Liver (tissue), 9 donors: ENCODE results near the gene SAC3D1. TPM values are rescaled to one million over a fixed set of nuclear protein-coding genes. Genes with fewer than 3 reads are reported as not detected.

Experiments used
- DNase-seq: peaks from one replicate; pipeline ENCODE4 v3.0.0-alpha.2; 2017; ENCODE audit warnings: low spot score
- H3K27ac ChIP-seq, 2 donors: one replicate each; pipeline ENCODE4 v1.7.0; 2013; ENCODE audit warnings: inconsistent platforms in 2 of 2, low read length in 2 of 2, control low read depth in 1 of 2, low read depth in 1 of 2, mild to moderate bottlenecking in 1 of 2
- H3K27me3 ChIP-seq, 4 donors: one replicate each; pipeline versions ENCODE4 v1.6.1 to v1.7.0; 2013; ENCODE audit warnings: low read length in 3 of 4, inconsistent platforms in 1 of 4, mild to moderate bottlenecking in 1 of 4, moderate library complexity in 1 of 4; ENCODE audit not compliant: control insufficient read depth in 4 of 4, insufficient read depth in 4 of 4
- H3K36me3 ChIP-seq, 4 donors: one replicate each; pipeline versions ENCODE4 v1.6.1 to v1.7.0; 2013; ENCODE audit warnings: low read length in 3 of 4, mild to moderate bottlenecking in 3 of 4, low read depth in 1 of 4, moderate library complexity in 1 of 4; ENCODE audit not compliant: control insufficient read depth in 4 of 4, insufficient read depth in 3 of 4
- H3K4me1 ChIP-seq, 4 donors: one replicate each; pipeline versions ENCODE4 v1.6.1 to v1.7.0; 2013; ENCODE audit warnings: low read length in 3 of 4, mild to moderate bottlenecking in 3 of 4, moderate library complexity in 1 of 4; ENCODE audit not compliant: control insufficient read depth in 4 of 4, insufficient read depth in 4 of 4
- H3K4me3 ChIP-seq, 3 donors: one replicate each; pipeline versions ENCODE4 v1.6.1 to v1.7.0; 2013; ENCODE audit warnings: low read length in 3 of 3, control low read depth in 1 of 3, low read depth in 1 of 3, mild to moderate bottlenecking in 1 of 3
- H3K9ac ChIP-seq, 2 donors: one replicate each; pipeline ENCODE4 v1.7.0; 2013; ENCODE audit warnings: low read length in 2 of 2, mild to moderate bottlenecking in 2 of 2, moderate library complexity in 2 of 2, control low read depth in 1 of 2, low read depth in 1 of 2
- H3K9me3 ChIP-seq, 4 donors: one replicate each; pipeline versions ENCODE4 v1.6.1 to v1.7.0; 2013; ENCODE audit warnings: low read length in 3 of 4; ENCODE audit not compliant: control insufficient read depth in 4 of 4
- CTCF ChIP-seq: fragments of 150-350 bp; IDR thresholded peaks from 2 replicates; pipeline ENCODE4 v1.5.1; 2017; ENCODE audit warnings: improper control_type of control experiment, low read depth, low read length; ENCODE audit not compliant: missing input control
- EGR1 ChIP-seq, 2 donors: IDR thresholded peaks; 2 replicates each; pipeline ENCODE4 v1.6.1; 2016 to 2018; ENCODE audit warnings: antibody characterized with exemption in 2 of 2, low read depth in 2 of 2
- FOXA1 ChIP-seq: IDR thresholded peaks from 2 replicates; pipeline ENCODE4 v1.6.1; 2016; ENCODE audit warnings: antibody characterized with exemption
- FOXA2 ChIP-seq: IDR thresholded peaks from 2 replicates; pipeline ENCODE4 v1.6.1; 2016; ENCODE audit warnings: antibody characterized with exemption
- GABPA ChIP-seq, 2 donors: IDR thresholded peaks in 1 of 2; conservative IDR thresholded peaks in 1 of 2; 2 replicates each; pipeline ENCODE4 v1.6.1; 2016; ENCODE audit warnings: antibody characterized with exemption in 2 of 2, mild to moderate bottlenecking in 1 of 2, moderate library complexity in 1 of 2
- HNF4A ChIP-seq, 2 donors: conservative IDR thresholded peaks; 2 replicates each; pipeline ENCODE4 v1.6.1; 2016; ENCODE audit warnings: antibody characterized with exemption in 2 of 2, mild to moderate bottlenecking in 2 of 2
- HNF4G ChIP-seq: IDR thresholded peaks from 2 replicates; pipeline ENCODE4 v1.6.1; 2016; ENCODE audit warnings: antibody characterized with exemption
- JUND ChIP-seq, 2 donors: IDR thresholded peaks; 2 replicates each; pipeline ENCODE4 v1.6.1; 2016; ENCODE audit warnings: antibody characterized with exemption in 2 of 2
- RAD21 ChIP-seq, 2 donors: IDR thresholded peaks; 2 replicates each; pipeline ENCODE4 v1.6.1; 2016; ENCODE audit warnings: antibody characterized with exemption in 2 of 2, mild to moderate bottlenecking in 2 of 2
- REST ChIP-seq: IDR thresholded peaks from 2 replicates; pipeline ENCODE4 v1.6.1; 2016; ENCODE audit warnings: antibody characterized with exemption, mild to moderate bottlenecking
- RXRA ChIP-seq, 2 donors: IDR thresholded peaks; 2 replicates each; pipeline ENCODE4 v1.6.1; 2017 to 2018; ENCODE audit warnings: antibody characterized with exemption in 2 of 2, mild to moderate bottlenecking in 1 of 2
- SP1 ChIP-seq: IDR thresholded peaks from 2 replicates; pipeline ENCODE4 v1.6.1; 2018; ENCODE audit warnings: antibody characterized with exemption, mild to moderate bottlenecking
- TAF1 ChIP-seq: conservative IDR thresholded peaks from 2 replicates; pipeline ENCODE4 v1.6.1; 2016; ENCODE audit warnings: antibody characterized with exemption, mild to moderate bottlenecking
- YY1 ChIP-seq: IDR thresholded peaks from 2 replicates; pipeline ENCODE4 v1.6.1; 2016; ENCODE audit warnings: antibody characterized with exemption, mild to moderate bottlenecking
- ZBTB33 ChIP-seq: IDR thresholded peaks from 2 replicates; pipeline ENCODE4 v1.6.1; 2016; ENCODE audit warnings: antibody characterized with exemption
- WGBS: extraction: QIAGEN DNeasy Blood & Tissue Kit; methylation state at CpG from one replicate; pipeline ENCODE4 v1.1.7; 2013; 5-methylcytosine and 5-hydroxymethylcytosine counted together
- polyA plus RNA-seq, 2 donors: library from polyadenylated mRNA; stranded (reverse) in 1 of 2; unstranded in 1 of 2; fragments of 200-250 nt in 1 of 2; fragments of >200 nt in 1 of 2; fragmentation: Nextera tagmentation in 1 of 2; extraction: Ambion mirVana in 1 of 2; gene quantifications; one replicate each; pipeline versions ENCODE4 v1.2.1 to v1.2.3, GENCODE V29; 2013 to 2015
- total RNA-seq, 2 donors: library from RNA; depleted of rRNA; stranded (reverse); fragments of >200 nt; gene quantifications; one replicate each; pipeline ENCODE4 v1.2.3, GENCODE V29; 2014
- TF ChIP-seq, protein P1 (sequence below): IDR thresholded peaks from 2 replicates; pipeline ENCODE4 v1.6.1; 2016; ENCODE audit warnings: antibody characterized with exemption
- TF ChIP-seq, protein P2 (sequence below): IDR thresholded peaks from 2 replicates; pipeline ENCODE4 v1.6.1; 2016; ENCODE audit warnings: antibody characterized with exemption
- donor health status: healthy.
- donor health status: healthy.
- donor health status: healthy.
- donor health status: healthy.
- donor health status: healthy.

The SAC3D1 gene
- total and polyA plus RNA-seq, 4 donors = 3.8 to 7.9 (median 6.8) TPM

- Histone ChIP-seq H3K36me3 (no peaks in the 10 kb centered on the region), H3K9ac (no peak overlapping the region), H3K27me3 (no peaks in the 10 kb centered on the region), H3K4me1 (no peaks in the 10 kb centered on the region), H3K4me3 (no peak overlapping the region), H3K27ac (no peak overlapping the region), H3K9me3 (no peaks in the 10 kb centered on the region)
- 91% methylated on average over 4 of the region's 4 CpGs for WGBS
- no peak for DNase-seq
- TF ChIP-seq TAF1 (no peak), RAD21 (IDR thresholded peaks at IDR 0.05) (no peak), GABPA (IDR thresholded peaks at IDR 0.05 in 1 of 2, conservative IDR thresholded peaks at IDR 0.05 in 1 of 2) (no peak), FOXA1 (no peak), JUND (IDR thresholded peaks at IDR 0.05) (no peak), FOXA2 (no peak), HNF4G (no peak), YY1 (no peak), EGR1 (IDR thresholded peaks at IDR 0.05; ENCODE audit: low read depth in 2 of 2) (no peak), ZBTB33 (no peak), CTCF (no peak), REST (no peak), HNF4A (conservative IDR thresholded peaks at IDR 0.05) (no peak), SP1 (no peak), RXRA (IDR thresholded peaks at IDR 0.05) (no peak)
- TF ChIP-seq, protein P1, sequence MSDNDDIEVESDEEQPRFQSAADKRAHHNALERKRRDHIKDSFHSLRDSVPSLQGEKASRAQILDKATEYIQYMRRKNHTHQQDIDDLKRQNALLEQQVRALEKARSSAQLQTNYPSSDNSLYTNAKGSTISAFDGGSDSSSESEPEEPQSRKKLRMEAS = no peak
- TF ChIP-seq, protein P2, sequence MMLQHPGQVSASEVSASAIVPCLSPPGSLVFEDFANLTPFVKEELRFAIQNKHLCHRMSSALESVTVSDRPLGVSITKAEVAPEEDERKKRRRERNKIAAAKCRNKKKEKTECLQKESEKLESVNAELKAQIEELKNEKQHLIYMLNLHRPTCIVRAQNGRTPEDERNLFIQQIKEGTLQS = no peak
Observed at GRCh38 chr11:65064847-65065240, 23.8 kb downstream of the SAC3D1 start.

GRCh38 chr11:65065851-65066250 is 24.8 kb downstream of the SAC3D1 start:
- Histone ChIP-seq H3K9ac (no peak overlapping the region), H3K4me3 (no peak overlapping the region), H3K27me3 (no peaks in the 10 kb centered on the region), H3K36me3 (no peaks in the 10 kb centered on the region), H3K4me1 (no peaks in the 10 kb centered on the region), H3K9me3 (no peaks in the 10 kb centered on the region), H3K27ac (no peak overlapping the region)
- no peak for DNase-seq
- WGBS = 85% methylated on average over 7 of the region's 7 CpGs
- TF ChIP-seq FOXA1 = no peak
- no peak for TF ChIP-seq YY1
- no peak for TF ChIP-seq JUND (IDR thresholded peaks at IDR 0.05)
- no peak for TF ChIP-seq GABPA (IDR thresholded peaks at IDR 0.05 in 1 of 2, conservative IDR thresholded peaks at IDR 0.05 in 1 of 2)
